Activated CD8-positive, alpha-beta memory T cell treated with anti-CD3 and anti-CD28 coated beads, Interleukin-2, amount 50 U/mL, for 1 hour (primary cell): ENCODE data around the gene GRID1.

ENCODE experiments used
- DNase-seq: peaks from one replicate; pipeline ENCODE4 v3.0.0-alpha.2; 2020; ENCODE audit errors: extremely low read depth

GRID1 gene

DNA sequence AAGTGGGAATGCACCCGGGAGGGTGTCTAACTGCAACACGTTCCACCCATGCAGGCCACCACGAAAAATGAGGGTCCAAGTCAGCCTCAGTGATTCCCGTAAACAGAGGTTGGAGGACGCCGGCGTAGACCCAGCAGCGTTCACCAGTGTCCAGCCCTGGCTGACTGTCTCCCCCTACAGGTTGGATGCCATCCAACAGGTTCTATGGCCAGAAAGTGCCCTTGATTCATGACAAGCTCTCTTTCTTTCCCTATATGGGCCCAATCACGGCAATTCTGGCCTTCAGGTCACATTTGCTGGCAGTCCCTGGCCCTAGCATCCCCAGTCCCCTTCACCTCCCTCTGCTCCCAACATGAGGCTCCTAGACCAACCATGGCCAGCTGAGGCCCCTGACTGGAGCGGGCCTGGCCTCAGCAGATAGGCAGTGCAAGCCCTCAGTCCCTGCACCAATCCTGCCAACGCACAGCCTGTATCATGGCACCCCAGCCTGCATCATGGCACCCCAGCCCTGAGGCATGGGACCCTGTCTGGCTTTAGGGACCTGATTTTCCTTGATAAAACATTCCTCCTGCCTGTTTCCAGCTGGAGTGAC is 227.4 kb downstream of the GRID1 start:
- no peak for DNase-seq

DNA sequence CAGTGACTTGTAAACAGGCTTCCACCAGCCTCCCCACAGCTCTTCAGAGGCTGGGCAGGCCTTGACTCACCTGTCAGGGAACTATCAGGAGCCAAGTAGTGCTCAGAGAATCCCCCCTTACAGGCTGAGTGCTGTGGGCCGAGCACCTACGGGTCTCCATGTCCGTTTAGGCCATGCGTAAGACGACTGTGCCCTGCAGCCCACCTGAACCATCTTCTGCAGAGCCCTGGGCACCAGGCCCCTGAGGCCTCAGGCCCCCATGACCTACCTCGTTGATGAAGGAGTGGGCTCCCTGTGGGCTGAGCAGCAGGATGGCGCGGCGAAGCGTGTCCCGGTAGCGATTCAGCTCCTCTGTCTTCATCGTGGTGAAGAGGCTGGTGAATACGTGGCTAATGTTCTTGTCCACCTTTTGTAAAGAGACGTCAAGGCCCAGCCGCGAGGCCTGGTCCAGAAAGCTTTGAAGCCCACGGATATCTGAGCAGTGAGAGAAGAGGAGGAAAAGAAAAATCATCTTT is 228.0 kb downstream of the GRID1 start:
- DNase-seq: no peak

DNA sequence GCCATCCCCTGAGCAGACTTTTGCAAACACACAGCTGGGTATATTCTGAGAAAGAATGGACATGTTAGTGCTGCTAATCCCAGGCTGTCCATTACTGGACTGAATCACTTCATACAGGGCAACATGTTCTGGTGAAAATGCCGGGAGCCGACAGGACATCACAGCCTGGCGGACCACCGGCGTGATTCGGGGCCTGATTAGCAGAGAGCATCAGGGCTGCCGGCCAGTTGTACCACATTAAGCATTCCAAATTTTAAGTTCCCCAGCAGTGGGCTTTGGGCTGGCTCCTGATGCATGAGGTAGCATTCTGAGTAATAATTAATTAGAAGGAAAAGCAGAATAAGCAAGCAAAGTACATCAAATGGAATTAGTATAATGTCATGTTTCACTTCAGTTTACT is 229.0 kb downstream of the GRID1 start:
- DNase-seq: no peak

DNA sequence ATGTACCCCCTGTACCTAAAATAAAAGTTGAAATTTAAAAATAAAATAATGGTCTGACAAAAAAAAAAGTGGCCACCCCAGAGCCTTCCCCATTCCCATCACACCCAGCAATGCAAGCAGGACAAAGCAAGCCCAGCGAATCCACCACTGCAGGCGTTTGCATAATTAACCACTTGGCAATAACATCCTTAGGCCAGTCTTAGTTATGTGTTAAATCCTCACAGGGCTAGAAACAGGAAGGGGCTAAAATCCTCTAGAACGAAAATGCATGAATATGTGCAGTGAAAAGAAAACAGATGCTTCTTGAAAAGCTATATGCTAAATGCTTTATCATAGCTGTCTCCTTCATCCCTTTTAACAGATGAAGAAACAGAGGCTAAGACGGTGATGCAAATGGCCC is 229.7 kb downstream of the GRID1 start:
- no peak for DNase-seq

DNA sequence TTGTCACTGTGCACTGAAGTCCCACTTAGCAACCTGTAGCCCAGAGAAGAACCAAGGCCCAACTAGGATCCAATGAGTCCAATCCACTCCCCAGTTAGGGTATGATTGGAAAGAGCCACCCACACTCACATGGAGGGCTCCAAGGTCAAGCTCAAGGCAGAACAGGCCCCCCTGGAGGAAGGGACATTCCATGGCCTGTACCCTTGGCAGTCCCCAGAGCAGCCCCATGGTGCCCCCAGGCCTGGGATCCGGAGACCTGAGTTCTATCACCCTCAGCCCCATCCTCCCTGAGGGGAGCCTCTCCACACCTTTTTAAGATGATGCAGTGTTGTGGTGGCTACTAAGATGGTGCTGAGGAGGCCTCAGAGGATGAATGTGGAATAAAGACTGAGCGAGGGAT is 231.4 kb downstream of the GRID1 start:
- no peak for DNase-seq

DNA sequence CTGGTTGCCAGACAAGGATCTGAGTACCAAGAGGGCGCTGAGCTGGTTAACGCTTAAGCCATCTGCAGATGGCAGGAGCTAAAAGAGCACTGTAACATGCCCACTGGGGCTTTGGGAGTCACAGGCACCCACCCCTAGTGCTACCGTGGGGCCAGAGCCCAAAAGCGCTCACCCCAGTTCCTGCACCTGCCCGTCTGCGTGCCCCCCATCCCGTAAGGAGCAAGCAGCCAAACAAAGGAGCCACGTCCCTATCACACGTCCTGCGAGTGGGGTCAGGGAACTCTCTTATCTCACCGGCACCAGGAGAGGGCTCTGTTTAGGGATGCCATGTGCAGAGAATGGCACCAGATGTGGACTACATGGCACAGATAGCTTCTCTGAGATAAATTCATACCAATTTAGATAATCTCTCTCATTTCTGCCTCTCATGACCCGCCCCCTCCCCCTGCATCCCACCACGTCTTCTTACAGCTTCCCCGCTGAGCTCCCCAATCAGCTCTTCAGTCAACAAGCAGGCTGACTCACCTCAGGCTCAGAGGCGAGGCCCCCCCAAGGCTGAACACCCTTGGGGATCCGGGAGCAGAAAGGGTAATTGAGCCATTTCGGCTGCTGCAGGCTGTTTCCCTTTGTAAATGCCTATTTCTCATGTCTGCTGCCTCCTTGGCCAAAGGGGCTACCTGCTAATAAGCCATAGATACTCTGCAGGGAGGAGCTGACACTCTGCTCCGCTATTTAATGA is 235.7 kb downstream of the GRID1 start:
- DNase-seq: no peak

DNA sequence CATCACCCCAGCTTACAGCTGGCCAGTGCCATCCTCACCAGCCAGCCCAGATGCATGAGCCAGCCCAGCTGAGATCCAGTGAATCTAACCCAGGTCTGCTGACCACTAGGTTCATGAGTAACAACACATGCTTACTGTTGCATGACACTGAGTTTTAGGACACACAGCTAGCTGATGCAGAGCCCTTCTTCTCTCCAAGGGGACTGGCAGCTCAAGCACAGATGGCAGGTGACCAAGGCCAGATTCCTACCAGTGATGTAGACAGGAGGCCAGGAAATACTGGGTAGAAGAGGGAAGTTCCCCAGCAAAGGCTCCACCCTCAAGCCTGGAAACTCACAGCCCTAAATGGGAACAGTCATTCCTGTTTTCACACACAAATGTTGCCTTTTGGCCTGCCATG is 236.6 kb downstream of the GRID1 start:
- DNase-seq: no peak

DNA sequence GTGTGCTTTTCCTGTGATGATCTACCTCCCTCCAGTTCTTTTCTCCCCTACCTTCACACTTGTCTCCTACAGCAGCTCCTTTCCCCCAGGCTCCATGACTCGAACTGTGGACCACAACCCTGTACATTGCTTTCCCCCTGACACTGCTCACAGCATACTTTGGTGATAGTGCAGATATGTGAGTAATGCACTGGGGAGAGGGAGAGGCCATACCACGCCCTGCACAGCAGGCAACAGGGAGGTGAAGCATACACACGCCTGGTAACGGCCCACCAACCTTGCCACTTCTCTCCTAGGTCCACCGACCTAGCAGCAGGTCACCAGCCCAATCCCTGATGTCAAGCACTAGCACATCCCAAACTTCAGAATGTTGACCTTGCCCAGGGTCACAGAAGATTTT is 238.2 kb downstream of the GRID1 start:
- DNase-seq: no peak

DNA sequence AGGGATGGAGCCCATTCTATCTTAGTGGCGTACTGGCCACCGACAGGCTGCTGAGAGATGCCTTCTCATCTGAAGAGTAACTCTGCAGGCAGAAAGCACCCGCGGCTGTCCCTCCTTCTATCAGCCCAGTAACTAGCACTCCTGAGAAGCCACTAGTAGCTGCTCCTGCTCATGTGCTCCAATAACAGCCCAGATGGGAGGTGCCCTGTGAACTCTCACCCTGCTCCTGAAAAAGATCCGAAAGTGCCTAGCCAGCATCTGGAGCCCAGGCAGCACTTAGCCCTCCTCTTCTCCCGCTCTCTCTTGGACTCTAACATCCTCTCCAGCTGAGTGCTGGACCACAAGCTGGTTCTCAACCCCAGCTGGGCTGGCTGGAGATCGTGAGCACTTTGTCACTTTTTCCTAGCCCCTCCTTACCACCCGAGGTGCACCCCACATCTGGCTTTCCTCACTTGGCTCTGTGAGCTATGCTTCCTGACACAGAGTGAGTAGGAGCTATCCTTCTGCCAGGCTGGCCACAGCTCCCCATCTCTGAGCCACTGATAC is 239.2 kb downstream of the GRID1 start:
- DNase-seq: no peak

DNA sequence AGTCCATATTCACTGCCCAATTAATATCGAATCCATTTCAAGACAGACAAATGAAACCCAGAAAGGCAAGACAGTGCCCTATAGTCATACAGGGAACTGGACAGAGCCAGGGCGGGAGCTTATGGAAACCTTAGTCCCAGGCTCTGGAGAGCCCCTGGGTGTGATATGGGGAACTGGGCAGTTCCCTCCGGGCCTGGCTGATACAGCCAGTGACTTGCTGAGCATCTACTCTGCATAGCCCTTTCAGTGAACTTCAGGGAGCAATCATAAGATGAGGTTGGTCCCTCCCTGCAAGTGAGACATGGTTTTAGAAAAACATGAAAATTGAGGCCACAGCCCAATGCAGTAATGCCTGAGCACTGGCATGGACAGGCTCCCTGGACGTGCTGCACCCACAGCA is 241.9 kb downstream of the GRID1 start:
- no peak for DNase-seq

DNA sequence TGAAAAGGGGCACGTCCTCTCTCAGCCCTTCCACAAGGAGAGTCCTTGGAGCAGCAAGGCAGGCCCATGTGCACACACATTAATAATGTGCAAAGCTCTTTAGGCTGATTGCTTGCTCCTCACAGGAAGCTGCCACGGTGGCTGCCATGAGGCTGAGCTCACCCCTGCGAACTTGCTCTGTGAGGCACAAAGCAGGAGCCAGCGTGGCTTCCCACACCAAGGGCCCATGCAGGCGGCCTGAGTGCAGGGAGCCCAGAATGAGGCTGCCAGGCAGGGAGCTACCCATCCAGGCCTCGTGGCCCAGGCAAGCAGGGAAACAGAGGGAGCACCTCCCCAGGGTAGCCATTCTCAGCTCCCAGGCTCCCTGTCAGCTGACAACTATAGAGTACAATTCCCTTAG is 242.9 kb downstream of the GRID1 start:
- no peak for DNase-seq

DNA sequence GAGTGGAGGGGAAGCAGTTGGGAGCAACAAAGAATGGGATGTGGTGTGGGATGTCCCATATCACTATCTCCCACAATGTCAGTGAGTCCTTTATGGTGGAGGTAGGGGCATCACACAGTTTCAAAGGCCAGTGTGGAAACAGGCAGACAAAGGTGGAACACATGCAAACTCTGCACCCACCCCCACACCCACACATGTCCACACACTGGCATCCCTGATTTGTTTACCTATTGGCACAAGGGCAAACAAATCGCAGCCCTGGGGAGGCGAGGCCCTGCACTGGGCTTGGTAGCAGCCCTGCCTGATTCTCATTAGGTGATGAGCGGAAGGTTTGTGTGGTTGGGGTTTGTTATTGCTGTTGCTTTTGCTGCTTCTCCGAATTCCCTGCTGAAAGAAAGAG is 243.3 kb downstream of the GRID1 start:
- DNase-seq: no peak

DNA sequence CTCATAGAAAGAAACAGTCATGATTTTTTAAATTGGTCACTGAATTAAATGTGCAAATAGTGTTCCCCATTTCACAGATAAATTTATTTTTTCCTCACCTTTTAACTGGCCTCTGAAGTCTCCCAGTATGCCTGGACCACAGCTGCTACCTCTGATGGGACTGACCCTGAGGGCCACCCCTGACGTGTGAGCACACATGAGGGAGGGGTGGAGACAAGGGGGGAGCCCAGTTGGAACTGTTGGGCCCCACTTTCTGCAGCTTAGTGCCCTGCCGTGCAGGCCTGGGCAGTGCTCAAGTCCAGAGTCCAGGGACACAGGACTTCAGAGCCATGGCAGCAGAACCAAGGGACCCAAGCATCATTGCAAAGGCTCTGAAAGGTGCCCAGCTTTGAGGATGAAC is 243.9 kb downstream of the GRID1 start:
- DNase-seq: no peak

DNA sequence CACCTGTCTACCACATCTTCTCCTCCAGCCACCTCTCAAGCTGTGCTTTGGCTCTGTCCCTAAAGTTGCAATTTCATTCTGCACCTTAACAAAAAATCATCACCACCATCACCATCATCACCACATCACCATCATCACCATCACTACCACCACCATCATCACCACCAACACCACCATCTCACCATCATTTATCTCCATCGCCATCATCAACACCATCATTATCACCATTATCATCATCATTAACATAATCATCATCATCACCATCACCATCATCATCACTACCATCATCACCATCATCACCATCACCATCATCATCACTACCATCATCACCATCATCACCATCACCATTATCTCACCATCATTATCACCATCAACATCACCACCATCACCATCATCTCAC is 245.4 kb downstream of the GRID1 start:
- DNase-seq: no peak

DNA sequence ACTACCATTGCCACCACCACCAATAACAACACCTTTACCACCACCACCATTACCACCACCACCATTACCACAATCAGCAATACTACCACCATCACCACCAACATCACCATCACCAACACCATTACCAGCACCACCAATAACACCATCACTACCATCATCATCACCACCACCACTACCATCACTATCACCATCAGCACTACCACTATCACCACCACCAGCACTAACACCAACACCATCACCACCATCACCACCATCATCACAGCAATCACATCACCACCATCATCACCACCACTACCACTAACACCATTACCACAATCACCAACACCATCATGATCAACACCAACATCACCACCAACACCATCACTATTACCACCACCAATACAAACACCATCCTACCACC is 249.5 kb downstream of the GRID1 start:
- DNase-seq: no peak

DNA sequence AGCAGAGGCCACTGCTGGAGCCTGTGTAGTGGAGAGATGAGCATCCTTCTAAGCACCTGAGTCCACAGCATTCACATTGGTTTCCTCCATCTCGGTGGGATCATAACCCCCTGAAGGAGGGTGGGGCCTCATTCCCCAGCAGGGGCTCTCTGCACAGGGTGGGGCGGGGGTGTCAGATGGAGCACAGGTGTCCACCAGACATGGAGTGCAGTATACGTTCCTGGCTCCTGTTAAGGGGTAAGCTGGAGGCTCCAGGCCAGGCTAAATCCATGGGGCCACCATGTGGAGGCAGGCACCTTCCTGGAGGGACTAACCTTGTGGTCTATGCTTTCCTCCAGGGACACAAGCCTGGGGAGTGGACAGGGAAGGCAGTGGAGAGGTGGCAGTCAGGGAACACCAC is 252.6 kb downstream of the GRID1 start:
- DNase-seq: no peak

DNA sequence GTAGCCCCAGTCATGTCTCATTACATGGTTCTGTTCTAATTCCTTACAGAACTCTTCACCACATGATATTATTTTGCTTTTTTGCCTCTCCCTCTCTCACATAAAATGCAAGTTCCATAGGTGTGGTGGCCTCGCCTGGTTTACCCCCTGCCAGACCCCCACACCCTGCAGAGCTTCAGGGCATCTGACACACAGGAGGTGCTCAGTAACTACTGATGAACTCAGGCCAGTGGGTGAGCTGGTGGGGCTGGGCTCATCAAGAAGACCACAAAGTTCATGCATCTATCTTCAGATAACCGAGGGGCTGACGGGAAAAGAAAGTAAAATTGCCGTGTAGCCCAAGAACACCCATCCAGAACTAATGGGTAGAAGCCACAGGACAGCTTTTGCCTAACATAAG is 253.1 kb downstream of the GRID1 start:
- no peak for DNase-seq

DNA sequence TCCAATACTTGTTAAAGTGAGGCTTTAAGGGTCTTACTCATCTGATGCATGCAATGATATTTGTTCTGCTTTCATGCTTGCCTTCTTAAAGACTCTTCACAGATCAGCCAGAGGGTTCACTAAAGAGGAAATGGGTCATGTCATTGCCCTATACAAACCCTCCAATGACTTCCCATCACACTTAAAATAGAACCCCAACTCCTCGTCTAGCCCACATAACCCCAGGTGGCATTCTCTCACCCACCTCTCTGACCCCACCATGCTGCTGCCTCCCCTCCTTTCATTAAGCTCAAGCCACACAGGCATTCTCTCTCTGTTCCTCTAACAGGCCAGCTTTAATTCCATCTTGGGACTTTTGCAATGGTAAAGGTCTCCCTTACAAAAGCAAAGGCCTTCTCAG is 253.6 kb downstream of the GRID1 start:
- no peak for DNase-seq

DNA sequence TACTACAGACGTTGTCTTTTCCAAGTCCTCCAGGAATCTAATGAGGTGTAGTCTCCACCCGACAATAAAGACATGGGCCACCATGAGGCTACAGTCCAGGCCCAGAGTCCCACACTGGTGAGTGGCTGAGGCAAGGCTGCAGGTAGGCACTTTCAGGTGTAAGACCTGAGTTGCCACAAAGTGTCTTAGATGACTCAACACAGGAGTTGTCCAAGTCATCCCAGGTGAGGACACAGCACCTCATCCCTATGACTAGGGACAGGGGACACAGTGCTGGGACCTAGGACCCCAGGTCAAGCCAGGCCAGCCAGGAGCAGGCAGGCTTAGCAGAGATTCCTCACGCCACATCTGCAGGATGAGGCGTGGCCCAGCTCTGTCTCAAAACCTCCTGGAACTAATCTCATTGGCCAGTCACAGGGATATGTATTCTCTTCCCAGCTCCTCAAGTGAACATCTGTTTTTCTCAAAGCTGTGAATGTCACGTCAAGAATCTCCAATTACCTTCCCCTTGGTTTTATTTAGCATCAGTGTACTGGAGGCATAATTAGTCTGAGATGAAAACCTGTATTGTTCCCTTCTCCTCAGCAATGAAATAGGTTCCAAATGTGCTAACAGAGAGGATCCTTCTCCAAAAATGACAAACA is 254.6 kb downstream of the GRID1 start:
- DNase-seq: no peak

DNA sequence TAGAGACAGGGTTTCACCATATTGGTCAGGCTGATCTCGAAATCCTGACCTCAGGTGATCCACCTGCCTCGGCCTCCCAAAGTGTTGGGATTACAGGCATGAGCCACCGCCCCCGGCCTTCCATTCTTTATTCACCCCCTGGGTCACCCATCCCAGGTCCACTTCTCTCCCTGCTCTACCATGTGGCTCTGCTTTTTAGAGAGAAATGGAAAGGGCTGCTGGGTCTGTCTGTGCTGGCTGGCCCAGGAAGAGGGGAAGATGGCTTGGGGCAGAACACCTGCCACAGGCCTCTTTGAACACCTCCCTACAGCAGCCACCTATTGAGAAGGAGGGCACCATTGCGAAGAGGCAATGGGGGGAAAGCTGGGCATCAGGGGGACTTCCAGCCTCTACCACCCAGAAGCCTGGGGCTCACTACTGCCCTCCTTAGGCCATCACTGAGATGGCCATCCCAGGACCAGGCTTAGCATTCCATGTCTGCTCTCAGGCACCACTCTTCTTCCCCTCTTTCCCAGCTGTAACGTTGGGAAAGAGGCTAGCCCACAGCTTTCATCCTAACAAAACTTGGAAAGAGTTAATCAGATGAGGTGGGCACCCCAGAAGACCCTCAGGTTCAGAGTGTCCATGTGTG is 256.3 kb downstream of the GRID1 start:
- DNase-seq: no peak

DNA sequence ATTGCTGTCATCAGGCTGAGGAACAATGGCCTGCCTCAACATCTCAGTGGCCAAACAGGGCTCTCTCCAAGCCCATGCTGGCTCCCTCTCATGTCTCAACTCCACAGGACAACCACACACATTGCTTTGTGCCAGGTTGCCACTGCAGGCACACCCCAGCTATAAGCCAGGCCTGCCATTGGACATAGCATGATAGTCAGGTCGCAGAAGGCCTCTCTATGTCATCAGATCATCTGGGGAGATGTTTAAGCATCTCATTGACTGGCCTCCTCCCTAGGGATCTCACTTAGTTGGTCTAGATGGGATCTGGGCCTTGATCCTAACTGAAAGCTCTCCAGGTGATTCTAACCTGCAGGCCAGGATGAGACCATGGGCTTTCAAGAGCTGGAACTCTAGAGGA is 257.2 kb downstream of the GRID1 start:
- no peak for DNase-seq

DNA sequence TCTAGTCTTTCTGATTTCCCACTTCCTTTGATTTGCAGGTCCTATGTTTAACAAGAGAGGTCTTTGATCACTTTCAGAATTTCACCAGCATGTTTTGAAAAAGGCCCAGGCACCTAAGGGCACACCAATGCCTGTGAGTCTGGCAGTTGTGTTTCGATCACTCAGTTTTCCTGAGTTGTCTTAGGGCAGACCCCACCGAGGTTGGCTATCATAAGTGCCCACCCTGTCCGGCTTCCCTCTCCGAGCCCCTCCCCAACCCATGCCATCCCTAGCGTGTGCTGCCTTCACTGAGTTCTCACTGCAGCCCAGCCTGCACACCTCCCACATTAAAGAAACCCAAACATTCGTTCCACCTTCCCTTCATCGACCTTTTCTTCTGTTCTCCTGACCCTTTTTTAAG is 257.9 kb downstream of the GRID1 start:
- DNase-seq: no peak
